ENCODE results near the gene ETV6.

ETV6 gene

GRCh38 chr12:11855983-11856374 is 206.5 kb downstream of the ETV6 start:
- TF ChIP-seq CTCF (IDR thresholded peaks at IDR 0.05; ENCODE audit: low read depth, low read length), result no peak
- no peak for DNase-seq (ENCODE audit: extremely low read depth, low read depth)

GRCh38 chr12:11856971-11857370 is 207.5 kb downstream of the ETV6 start:
- DNase-seq (ENCODE audit: extremely low read depth, low read depth), result no peak
- TF ChIP-seq CTCF (IDR thresholded peaks at IDR 0.05; ENCODE audit: low read depth, low read length), result no peak

GRCh38 chr12:11859705-11860425 is 210.4 kb downstream of the ETV6 start:
- no peak for DNase-seq (ENCODE audit: extremely low read depth, low read depth)
- no peak for TF ChIP-seq CTCF (IDR thresholded peaks at IDR 0.05; ENCODE audit: low read depth, low read length)

- no peak for TF ChIP-seq CTCF (IDR thresholded peaks at IDR 0.05; ENCODE audit: low read depth, low read length)
- DNase-seq (ENCODE audit: extremely low read depth, low read depth), result no peak
Measured at GRCh38 chr12:11861155-11861863, 211.8 kb downstream of the ETV6 start.

GRCh38 chr12:11861864-11862600 is 212.6 kb downstream of the ETV6 start:
- no peak for TF ChIP-seq CTCF (IDR thresholded peaks at IDR 0.05; ENCODE audit: low read depth, low read length)
- no peak for DNase-seq (ENCODE audit: extremely low read depth, low read depth)

- peak; percentile 53 for DNase-seq (ENCODE audit: extremely low read depth, low read depth)
- no peak; the same call in 1 of the 2 replicates for TF ChIP-seq CTCF (IDR thresholded peaks at IDR 0.05; ENCODE audit: low read depth, low read length)
Measured at GRCh38 chr12:11862798-11863197, 213.3 kb downstream of the ETV6 start.

GRCh38 chr12:11863478-11863906 is 214.0 kb downstream of the ETV6 start:
- no peak for DNase-seq (ENCODE audit: extremely low read depth, low read depth)
- no peak for TF ChIP-seq CTCF (IDR thresholded peaks at IDR 0.05; ENCODE audit: low read depth, low read length)

Data from AG09319 (cell line).